Measurements from ENCODE around the gene CHCHD6. TPM values are rescaled to one million over a fixed set of nuclear protein-coding genes. Genes with fewer than 3 reads are reported as not detected.

Gene CHCHD6
- total and polyA plus RNA-seq, 2 of the 4 experiments (the other 2 are of a cell fraction) = 18.8 to 28.9 TPM

DNA sequence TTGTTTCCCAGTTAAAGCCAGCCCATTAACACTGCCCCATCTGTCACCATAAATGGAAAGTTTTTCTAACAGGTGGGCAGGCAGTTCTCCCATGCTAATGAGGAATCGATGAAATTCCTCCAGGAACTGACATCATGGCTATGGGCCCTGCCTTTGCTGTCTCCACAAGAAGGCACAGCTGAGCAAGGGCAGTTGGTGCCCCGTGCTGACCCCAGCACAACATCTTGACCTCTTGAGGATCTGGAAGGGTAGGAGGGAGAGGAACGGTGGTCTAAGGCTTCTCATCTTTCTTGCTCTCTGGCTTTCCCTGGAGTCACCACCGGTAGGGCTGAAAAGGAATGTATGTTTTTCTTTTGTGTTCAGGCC is 46.7 kb downstream of the CHCHD6 start:
- Histone ChIP-seq H3K9me3 (ENCODE audit: control insufficient read depth, insufficient read depth, low read length) (no peaks in the 10 kb centered on the region), H2AFZ (replicated peaks; ENCODE audit: low read length, poor library complexity) (no peak overlapping the region), H3K23ac (ENCODE audit: low read depth, low read length) (no peak overlapping the region), H3K4me1 (ENCODE audit: control insufficient read depth, insufficient read depth, low read length) (peaks cover 26% of the 10 kb centered on the region), H2AK5ac (ENCODE audit: low read depth, low read length) (no peak overlapping the region), H3K9me1 (ENCODE audit: insufficient read depth, low read length) (peaks cover 17% of the 10 kb centered on the region; the same call in 1 of the 2 replicates), H2BK120ac (ENCODE audit: low read depth, low read length) (no peak overlapping the region), H3K14ac (replicated peaks; ENCODE audit: low read depth, low read length) (no peak overlapping the region), H3K56ac (ENCODE audit: extremely low read depth, insufficient read depth, low read length) (no peak overlapping the region), H2BK15ac (ENCODE audit: low read depth, low read length) (no peak overlapping the region), H2BK20ac (ENCODE audit: low read depth, low read length) (no peak overlapping the region), H3K79me1 (ENCODE audit: low read depth in 1 of 2, low read length in 2 of 2) (peaks cover 6 to 10% of the 10 kb centered on the region in 2 experiments; a peak in 3 of 4 replicates), H2AK9ac (replicated peaks; ENCODE audit: low read depth, low read length, poor library complexity) (no peak overlapping the region), H3K4me3 (ENCODE audit: insufficient read depth, low read depth, low read length) (no peak overlapping the region), H3K18ac (ENCODE audit: low read depth, low read length) (no peak overlapping the region), H2BK5ac (ENCODE audit: low read depth, low read length, poor library complexity, severe bottlenecking) (no peak overlapping the region), H3K4me2 (ENCODE audit: low read depth, low read length) (no peak overlapping the region), H3K27ac (ENCODE audit: insufficient read depth, low read length) (no peak overlapping the region), H3K4ac (ENCODE audit: low read depth, low read length) (peak overlapping the region; percentile 26; the same call in 1 of the 2 replicates), H4K20me1 (ENCODE audit: insufficient read depth, low read length) (peaks cover 5% of the 10 kb centered on the region; the same call in 1 of the 2 replicates), H3K36me3 (ENCODE audit: control insufficient read depth, insufficient read depth, low read length) (no peaks in the 10 kb centered on the region), H4K91ac (ENCODE audit: insufficient read depth, low read depth, low read length) (0 out of 2 replicates have a peak overlapping the region, but pooled peaks have one; percentile 37), H4K5ac (ENCODE audit: low read depth, low read length) (no peak overlapping the region), H3K27me3 (ENCODE audit: control insufficient read depth, insufficient read depth, low read length) (no peaks in the 10 kb centered on the region), H3K9ac (ENCODE audit: low read depth, low read length) (no peak overlapping the region), H4K8ac (ENCODE audit: low read depth in 2 of 2, low read length in 2 of 2) (no peak overlapping the region)
- intact Hi-C loops (cut with micrococcal nuclease) (loop anchor here (5.0 kb wide), 1 partner anchor 228 kb away; the partner anchor contains the start of gene CHST13), in situ Hi-C loops (cut with MboI; ENCODE audit: low sequenced_read_pairs) (loop anchor here (5.0 to 10.0 kb wide), 2 partner anchors 232 to 704 kb away; partner anchors contain the start of gene PLXNA1), dilution Hi-C loops (cut with HindIII; ENCODE audit: low sequenced_read_pairs, unreplicated experiment) (no loop called here)
- TF ChIP-seq, protein P1, sequence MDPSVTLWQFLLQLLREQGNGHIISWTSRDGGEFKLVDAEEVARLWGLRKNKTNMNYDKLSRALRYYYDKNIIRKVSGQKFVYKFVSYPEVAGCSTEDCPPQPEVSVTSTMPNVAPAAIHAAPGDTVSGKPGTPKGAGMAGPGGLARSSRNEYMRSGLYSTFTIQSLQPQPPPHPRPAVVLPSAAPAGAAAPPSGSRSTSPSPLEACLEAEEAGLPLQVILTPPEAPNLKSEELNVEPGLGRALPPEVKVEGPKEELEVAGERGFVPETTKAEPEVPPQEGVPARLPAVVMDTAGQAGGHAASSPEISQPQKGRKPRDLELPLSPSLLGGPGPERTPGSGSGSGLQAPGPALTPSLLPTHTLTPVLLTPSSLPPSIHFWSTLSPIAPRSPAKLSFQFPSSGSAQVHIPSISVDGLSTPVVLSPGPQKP (IDR thresholded peaks at IDR 0.05; ENCODE audit: borderline replicate concordance, low read depth, low read length) = no peak
- no peak for TF ChIP-seq SMC3 (IDR thresholded peaks at IDR 0.05; ENCODE audit: low read depth, low read length)
- TF ChIP-seq MXI1 (IDR thresholded peaks at IDR 0.05; ENCODE audit: borderline replicate concordance, low read depth, low read length) = no peak
- no peak for TF ChIP-seq RCOR1 (IDR thresholded peaks at IDR 0.05; ENCODE audit: insufficient replicate concordance, low read length)
- no peak for TF ChIP-seq RAD21 (IDR thresholded peaks at IDR 0.05; ENCODE audit: low read length)
- TF ChIP-seq NFE2L2 (IDR thresholded peaks at IDR 0.05; ENCODE audit: low read depth, low read length) = no peak
- POLR2A ChIA-PET (ENCODE audit: unreplicated experiment) = no interaction called here
- ATAC-seq (ENCODE audit: low read depth) (no peak), DNase-seq (no peak)
- BruUV-seq (replicated peaks) = no TSS peak
- CTCF ChIA-PET = interaction anchor here (0.6 to 1.6 kb wide), 2 partner anchors 27 to 232 kb away, joined by 3 read pairs; partner anchors contain the start of gene PLXNA1
- WGBS, 2 experiments (ENCODE audit: extremely low coverage in 2 of 2, insufficient read length in 1 of 2) = 80% methylated on average over 1 of the region's 4 CpGs; no CpG with 5 or more reads in 1 of the 2 experiments

All from IMR-90 (cell line).